Astrocyte (in vitro differentiated cells and primary cell): ENCODE data around the gene ARHGAP4.

Experiments used
- EZH2 ChIP-seq: IDR thresholded peaks from 2 replicates; pipeline ENCODE4 v1.6.1; 2012; ENCODE audit warnings: mild to moderate bottlenecking, low read length, inconsistent platforms; ENCODE audit not compliant: insufficient read depth
- TF ChIP-seq, protein P1 (sequence below): IDR thresholded peaks from 2 replicates; pipeline ENCODE4 v1.5.1; 2011; ENCODE audit warnings: low read depth, mild to moderate bottlenecking, inconsistent platforms, low read length, moderate library complexity; ENCODE audit not compliant: insufficient read depth

DNA sequence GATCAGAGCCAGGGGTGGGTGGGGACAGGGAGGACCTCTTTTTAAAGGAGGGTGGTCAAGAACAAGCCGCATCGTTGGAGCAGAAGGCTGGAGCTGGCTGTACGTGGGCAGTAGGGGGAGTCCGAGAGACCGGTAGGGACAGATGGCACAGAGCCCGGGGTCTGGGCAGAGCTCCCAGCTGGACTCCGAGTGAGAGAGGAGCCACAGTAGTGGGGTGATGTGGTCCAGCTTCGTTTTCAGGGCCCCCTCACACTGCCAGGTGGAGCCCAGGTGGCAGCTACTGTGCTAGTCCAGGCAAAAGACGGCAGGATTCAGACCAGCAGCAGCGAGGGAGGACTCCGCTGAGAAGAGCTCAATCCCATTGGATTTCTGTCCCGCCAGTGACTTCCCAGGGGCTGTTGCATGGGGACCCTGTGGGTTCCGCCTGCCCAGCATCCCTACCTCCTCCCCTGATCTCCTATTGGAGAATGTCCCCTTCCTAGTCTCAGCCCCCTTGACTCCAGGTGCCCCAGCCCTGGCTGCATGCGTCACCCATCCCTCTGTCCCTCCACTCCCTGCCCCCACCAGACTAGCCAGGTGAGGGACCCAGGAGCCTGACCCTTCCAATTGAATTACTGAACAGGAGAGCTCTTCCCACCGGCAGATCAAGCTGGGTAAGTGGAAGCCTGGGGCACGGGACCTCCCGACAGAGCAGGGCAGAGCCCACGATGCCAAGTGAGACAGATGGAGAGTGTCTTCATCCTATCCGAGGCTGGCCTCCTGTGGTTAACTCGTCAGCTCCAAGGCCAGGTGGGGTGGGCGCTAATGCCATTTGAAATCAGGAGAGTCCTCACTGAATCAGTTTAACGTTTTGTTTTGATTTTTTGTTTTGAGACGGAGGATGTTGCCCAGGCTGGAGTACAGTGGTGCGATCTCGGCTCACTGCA is 2.9 kb downstream of the ARHGAP4 start:
- TF ChIP-seq, protein P1, sequence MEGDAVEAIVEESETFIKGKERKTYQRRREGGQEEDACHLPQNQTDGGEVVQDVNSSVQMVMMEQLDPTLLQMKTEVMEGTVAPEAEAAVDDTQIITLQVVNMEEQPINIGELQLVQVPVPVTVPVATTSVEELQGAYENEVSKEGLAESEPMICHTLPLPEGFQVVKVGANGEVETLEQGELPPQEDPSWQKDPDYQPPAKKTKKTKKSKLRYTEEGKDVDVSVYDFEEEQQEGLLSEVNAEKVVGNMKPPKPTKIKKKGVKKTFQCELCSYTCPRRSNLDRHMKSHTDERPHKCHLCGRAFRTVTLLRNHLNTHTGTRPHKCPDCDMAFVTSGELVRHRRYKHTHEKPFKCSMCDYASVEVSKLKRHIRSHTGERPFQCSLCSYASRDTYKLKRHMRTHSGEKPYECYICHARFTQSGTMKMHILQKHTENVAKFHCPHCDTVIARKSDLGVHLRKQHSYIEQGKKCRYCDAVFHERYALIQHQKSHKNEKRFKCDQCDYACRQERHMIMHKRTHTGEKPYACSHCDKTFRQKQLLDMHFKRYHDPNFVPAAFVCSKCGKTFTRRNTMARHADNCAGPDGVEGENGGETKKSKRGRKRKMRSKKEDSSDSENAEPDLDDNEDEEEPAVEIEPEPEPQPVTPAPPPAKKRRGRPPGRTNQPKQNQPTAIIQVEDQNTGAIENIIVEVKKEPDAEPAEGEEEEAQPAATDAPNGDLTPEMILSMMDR: peak; percentile 19
- no peak for TF ChIP-seq EZH2
